ENCODE results near the gene ITPR1.
A peak's percentile ranks its signal among the peaks of the same experiment; 100 is the strongest.

Gene ITPR1

DNA sequence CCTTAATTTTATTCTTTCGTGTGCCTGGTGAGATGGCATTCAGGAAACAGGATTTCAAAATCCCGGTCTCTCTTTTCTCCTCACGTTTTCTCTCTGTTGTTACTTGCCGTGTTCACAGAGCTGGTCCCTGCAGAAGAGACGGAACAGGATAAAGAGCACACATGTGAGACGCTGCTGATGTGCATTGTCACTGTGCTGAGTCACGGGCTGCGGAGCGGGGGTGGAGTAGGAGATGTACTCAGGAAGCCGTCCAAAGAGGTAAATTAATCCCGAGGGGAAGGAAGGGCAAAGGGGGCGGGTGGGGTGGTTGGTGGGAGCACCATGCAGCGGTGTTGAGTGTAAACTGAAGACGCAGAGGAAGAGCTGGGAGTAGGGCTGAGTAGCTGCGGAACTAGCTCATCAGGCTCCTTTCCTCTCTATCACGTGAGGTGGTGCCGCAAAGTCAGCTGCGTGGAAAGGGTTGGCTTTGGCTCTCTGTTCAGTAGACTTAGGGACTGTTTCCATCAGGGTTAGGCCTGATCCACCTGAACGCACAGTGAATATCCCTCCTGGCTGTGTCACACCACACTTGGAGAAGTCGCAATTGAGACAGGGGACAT is 321.3 kb downstream of the ITPR1 start:
- DNase-seq (ENCODE audit: low read depth): peak; percentile 79

DNA sequence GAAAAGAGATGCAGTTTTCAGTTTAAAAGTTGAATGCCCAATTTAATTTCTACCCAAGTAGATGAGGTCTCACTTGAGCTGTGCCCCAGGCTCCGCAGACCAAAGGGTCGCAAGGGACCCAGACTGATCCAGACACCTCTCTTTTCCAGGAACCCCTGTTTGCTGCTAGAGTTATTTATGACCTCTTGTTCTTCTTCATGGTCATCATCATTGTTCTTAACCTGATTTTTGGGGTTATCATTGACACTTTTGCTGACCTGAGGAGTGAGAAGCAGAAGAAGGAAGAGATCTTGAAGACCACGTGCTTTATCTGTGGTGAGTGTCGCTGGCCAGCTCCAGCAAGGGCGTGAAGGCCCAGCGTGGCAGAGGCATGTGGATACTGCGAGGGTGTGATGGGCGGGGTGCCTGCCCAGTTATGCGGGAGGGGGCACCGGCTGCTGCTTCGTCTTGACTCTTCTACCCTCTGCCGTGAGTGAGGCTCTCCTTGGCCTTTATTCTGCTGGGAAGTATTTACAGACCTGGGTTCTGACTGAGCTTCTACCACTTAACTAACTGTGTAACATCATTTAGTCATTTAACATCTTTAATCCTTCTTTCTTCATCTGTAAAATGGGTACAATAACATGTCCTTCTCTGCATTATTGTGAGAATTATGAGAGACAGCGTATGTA is 321.9 kb downstream of the ITPR1 start:
- DNase-seq (ENCODE audit: low read depth): no peak

DNA sequence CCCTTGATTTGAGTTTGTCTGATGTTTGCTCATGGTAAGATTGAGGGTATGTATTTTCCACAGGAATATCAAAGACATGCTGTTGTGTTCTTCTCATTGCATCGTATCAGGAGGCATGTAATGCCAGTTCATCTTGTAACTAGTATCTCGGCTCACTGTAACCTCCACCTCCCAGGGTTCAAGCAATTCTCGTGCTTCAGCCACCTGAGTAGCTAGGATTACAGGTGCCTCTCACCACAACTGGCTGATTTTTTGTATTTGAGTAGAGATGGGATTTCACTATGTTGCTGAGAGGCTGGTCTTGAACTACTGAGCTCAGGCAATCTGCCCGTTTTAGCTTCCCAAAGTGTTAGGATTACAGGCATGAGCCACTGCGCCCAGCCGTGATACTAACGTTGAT is 323.2 kb downstream of the ITPR1 start:
- no peak for DNase-seq (ENCODE audit: low read depth)

DNA sequence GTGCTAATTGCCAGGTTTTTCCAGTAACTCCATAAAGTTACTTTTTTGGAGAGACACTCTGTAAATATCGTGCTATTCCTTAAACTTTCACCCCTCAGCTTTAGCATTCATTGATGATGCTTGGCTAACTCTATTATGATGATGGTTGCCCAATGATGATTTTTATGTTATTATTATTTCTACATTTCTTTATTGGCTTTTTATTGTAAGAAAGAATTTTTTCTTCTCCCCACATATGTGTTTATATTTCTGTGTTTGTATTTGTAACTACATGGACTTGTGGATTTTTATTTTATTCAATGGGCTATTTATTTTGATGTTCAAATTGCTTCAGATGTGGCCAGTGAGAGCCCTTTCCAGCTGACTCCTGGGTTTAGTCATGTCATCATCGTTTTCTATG is 323.6 kb downstream of the ITPR1 start:
- DNase-seq (ENCODE audit: low read depth): no peak

DNA sequence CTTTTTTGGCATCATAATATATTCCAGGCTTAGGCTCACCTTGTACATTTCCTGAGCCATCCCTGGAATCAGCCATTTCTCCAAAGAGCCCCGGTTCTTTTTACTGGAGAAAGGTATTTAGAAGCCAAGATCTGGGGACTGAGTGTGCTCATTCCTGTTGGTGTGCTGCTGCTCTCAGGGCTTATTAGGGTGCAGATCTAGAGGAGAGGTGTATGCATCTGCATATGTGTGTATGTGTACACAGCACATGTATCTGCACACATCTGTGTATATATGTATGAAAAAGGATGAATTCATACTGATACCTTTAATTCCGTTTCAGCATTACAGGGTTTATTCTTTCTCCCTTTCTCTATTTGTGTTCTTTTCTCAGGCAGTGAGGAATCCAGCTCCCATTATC is 324.0 kb downstream of the ITPR1 start:
- no peak for DNase-seq (ENCODE audit: low read depth)

DNA sequence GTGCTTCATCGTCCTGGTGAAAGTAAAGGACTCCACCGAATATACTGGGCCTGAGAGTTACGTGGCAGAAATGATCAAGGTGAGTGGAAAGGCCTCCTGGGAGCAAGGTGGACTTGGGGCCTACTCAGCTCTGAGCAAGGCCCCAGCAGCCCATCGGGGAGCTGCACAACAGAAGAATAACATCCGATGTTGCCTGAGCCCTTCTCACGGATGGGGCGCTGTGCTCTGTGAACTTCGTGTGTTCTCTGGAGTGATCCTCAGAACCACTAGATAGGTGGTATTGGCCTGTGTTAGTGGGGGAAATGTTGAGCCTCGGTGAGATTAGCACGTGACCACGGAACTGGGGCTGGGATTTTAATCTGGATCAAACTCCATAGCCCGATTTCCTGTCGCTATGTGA is 325.0 kb downstream of the ITPR1 start:
- DNase-seq (ENCODE audit: low read depth): no peak

DNA sequence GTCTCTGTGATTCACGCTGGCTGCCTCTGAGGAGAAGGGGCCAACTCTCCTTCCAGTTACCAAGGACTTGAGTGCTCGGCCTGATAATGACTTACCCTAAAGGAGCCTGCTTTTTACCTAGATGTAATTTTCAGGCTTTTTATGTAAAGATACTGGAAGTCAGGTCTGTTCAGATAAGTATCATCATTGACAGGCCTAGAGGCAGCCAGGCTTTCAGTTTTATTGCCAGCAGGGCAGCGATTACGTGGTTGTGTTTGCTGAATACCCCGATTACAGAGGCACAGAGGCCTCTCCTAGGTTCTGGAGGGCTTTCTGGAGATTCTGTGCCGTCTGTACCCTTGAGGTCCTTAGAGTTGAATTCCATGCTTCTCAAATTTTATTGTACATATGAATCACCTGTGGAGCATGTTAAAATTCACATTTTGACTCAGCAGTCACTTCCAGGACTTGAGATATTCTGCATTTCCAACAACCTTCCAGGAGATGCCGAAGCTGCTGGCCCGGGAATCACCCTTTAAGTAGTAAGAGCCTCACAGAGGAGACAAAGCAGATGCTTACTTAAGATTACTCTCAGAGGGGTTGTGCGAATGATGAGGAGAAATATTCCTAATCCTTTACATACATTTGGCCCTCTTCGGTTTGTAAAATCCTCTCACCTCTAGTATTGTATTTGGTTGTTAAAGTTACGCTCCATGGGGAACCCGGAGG is 326.0 kb downstream of the ITPR1 start:
- DNase-seq (ENCODE audit: low read depth): no peak

DNA sequence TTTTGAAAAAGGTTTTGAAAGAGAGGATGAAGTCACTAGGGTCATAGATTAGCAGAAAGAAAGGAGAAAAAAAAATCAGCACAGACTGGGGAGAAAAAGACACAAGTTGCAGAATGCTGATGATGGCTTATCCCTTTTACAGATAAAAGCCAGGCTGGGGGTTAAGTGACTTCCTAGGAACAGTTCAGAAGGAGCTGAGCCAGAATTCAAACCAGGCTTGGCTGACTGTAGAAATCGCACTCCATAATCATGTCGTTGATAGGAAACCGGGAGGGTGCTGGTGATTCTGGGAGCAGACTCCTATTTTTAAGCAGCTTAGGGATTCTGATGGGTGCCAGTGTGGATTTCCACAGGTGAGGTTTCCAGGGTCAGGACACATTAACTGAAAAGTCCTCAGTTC is 326.6 kb downstream of the ITPR1 start:
- no peak for DNase-seq (ENCODE audit: low read depth)

DNA sequence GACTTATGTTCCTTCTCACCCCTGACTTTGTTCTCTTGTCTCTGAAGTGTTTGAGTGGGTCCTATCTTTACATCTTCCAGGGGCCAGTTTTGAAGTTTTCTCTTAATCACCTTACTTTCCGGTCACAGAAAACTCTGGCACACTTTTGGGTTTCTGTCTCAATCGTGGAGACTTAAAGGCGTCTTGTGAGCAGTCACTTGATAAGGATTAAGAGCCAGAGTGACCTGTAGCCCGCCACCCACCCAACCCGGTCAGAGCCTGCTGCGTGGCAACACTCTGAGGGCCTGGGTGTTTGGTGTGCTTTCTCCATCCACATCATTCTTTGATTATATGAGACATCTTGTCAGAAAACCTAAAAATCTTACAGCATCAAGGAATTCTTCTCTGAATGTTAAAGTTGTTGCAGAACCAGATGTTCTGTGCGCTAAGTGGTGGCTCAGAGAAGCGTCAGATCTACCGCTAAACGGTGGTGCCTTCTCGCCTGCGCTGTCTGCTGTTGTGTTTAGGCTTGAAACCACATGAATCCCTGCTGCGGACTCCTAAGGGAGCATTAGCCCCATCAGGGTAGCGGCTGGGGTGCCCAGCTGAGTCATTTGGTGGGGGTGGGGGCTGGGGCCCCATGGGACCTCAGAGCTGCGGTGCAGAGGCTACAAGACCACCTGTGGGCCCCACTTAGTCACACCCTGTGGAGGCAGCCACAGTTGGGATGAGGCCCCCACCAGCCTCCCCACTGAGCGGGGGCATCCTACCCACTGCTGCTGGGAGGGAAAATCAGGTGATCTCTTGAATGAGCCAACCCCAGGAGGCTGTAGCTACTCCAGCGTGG is 327.4 kb downstream of the ITPR1 start:
- DNase-seq (ENCODE audit: low read depth): no peak

DNA sequence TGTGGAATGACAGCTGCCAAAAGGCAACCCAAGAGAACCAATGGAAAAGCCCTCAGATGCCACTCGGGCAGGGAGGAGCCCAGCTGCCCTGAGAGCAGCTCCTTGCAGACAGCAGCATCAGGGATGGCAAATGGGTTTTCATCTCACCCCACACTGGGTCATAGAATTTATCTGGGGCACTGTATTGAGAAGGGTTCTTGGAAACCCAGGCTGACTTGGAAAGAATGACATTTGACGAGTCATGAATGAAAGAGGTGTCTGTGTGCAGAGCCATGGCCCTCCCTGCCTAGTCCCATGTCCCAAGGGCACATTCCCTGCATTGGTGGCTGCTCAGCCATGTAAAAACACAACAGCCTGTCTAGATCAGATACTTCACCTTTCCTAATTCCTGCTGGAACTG is 328.2 kb downstream of the ITPR1 start:
- DNase-seq (ENCODE audit: low read depth): no peak

DNA sequence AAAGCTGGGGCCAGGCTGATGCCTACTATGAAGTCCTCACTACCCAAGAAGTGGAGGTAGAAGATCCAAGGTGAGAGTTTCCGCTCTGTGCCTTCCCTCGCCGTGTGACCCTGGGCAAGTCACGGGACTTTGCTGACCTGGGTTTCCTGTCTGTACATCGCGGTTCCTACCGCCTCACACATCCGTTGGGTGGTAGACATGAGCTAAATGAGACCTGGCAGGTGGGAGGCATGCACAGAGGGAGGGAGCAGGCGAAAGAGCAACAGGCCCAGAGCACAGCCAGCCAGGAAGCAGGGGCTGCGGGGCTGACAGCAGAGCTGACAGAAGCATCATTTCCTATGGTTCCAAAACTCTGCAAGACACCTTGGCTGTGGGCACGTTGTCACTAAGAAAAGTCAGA is 328.8 kb downstream of the ITPR1 start:
- DNase-seq (ENCODE audit: low read depth): no peak

DNA sequence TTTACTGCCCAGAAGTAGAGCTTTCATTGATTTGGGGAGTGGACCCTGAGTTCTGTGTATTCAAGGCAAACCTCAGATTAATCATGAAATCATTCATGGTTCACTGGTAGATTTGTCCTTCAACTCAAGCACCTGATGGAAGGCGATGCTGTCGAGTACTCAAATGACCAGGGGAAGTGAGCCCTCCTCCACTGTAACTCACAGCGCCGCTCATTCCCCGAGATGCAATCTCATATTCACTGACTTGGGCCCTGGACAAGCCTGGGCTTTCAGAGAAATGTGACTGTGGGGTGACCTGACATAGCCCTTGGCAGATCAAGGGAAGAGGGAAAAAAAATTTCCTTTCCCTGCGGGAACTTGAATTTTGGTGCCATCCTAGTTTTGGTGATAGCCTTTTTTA is 329.4 kb downstream of the ITPR1 start:
- DNase-seq (ENCODE audit: low read depth): no peak

DNA sequence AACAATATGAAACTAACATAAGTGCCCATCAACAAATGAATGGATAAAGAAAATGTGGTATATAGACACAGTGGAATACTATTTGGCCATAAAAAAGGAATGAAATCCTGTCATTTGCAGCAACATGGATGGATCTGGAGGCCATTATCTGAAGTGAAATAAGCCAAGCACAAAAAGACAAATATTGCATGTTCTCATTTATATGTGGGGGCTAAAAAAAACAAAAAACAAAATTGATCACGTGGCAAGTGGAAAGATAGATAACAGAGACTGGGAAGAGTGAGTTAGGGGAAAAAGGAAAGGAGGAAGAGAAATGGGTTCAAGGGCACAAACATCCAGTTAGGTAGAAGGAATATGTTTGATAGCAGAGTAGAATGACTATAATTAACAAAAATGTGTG is 330.2 kb downstream of the ITPR1 start:
- DNase-seq (ENCODE audit: low read depth): no peak

DNA sequence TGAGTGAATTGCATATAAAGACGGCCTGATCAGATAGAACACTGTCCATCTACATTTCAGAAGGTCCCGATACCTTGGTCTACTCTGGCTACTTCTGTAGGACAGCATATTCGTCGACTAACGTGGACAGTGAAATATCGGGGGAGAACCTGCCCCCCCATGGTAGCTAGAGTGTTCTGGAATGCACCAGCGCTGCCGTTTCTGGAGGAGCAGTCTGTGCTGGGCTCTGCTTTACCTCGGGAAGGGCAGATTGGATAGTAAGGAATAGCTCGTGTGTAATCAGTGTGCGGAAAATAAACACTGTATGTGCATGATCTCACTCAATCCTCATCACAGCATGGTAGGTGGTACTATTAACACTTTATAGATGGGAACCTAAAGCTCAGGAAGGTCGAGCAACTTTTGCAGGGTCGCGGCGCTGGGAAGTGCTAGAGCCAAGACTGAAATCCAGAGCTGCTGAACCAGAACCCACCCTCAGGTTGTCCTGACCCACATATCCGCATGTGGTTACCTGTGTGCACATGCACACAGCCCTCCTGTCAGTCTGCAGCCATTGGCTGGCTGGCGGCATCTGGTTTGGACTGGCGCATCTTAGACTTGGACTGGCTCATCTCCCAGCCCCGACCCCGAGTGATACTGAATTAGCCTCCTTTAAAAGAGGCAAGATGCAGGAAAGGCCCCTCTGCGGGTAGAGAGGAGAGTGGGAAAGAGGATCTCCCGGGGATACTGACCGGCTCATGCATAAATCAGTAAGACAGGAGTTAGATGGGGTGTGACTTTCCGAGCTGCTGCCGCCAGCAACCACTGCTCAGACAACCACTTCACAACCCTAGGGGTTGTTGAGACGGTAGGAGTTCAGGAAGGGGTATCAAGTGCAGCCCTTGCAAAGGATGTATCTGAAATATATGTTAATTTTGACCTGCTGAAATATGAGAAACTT is 331.1 kb downstream of the ITPR1 start:
- DNase-seq (ENCODE audit: low read depth): no peak

DNA sequence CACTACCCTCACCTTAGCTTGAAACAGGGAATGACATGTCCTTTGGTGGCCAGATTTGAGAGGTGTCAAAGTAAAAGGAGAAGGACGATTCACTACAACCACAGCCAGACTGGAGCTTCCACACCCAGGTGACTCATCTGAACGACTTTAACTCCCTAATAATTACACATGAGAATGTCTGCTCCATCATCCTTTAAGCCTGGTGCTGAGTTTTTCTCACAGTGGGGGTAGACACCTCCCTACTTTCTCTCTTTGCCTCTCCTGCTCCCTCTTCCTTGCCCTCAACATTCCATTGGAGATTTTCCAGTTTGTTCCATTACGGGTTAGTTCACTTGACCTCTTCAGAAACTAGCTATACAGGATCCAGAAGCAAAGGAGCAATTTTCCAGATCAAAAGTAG is 331.8 kb downstream of the ITPR1 start:
- DNase-seq (ENCODE audit: low read depth): peak; percentile 78

DNA sequence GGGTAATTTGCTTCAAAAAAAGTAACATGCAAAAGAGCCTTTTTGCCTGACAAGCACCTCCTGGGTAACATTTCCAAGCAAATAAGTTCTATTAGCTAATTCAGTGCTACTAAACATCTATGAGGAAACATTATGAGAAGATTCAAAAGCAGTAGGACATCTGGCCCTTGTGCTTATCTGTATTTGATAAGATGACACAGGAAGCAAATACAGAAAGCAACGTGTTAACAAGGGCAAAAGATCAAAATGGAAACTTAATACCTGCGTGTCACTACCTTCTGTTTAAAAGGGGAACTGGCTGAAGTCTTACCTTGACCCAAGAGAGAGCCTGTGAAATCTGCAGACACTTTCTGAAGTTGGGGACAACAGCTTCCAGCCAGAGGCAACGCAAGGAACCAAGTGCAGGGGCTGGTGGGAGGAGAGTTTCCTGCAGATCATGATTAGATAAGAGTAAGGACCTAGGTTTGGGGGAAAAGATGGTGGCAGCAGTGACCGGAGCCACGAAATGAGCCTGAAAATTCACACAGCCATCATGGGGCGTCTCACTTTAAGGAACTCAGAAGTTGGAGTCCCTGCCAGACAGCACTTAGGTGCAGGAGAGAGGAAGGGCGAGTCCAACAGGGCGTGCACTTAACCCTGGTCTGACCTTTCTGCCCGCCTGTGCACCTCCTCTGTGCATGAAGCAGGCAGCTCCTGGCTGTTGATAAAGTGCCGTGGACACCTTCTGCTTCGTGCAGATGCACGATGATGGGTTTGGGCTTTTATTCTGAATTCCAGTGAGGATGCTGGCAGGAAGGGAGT is 332.5 kb downstream of the ITPR1 start:
- no peak for DNase-seq (ENCODE audit: low read depth)

DNA sequence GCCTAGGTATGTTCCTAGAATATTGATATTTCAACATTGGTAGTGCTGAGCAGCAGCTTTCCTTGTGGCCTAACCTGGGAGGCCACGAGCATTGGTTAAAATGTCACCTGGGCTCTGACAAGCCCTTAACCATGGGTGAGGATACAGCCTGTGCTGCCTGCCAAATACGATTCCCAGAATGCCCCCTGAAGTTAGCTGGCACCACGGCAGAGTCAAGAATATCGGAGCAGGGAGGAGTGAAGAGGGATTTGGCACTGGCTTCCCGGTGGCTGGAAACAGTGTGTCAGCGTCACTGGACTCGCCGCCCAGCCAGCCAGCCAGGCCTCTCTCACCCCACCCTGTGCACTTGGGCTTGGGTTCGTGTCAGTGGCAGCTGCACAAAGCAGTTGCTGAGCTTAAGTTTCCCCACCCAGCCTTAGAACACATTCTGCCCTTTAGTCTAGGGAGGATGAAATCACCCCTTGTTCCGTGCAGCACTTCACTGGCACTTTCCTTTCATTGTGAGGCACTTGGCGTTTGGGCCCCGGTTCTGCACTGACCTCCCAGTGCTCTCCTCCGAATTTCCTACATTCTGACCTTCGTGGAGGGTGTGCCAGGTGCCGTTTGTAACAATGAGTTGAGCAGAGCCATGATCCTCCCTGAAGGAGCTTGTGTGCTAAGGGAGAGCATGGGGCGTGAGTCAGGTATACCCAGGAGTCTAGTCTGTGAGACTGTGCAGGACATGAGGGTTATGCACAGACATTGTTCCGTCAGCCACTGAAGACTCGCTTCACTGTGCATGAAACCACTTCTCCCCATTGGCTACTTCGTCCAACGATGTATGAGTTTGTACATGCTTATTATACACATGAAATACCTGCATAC is 333.3 kb downstream of the ITPR1 start:
- DNase-seq (ENCODE audit: low read depth): no peak

DNA sequence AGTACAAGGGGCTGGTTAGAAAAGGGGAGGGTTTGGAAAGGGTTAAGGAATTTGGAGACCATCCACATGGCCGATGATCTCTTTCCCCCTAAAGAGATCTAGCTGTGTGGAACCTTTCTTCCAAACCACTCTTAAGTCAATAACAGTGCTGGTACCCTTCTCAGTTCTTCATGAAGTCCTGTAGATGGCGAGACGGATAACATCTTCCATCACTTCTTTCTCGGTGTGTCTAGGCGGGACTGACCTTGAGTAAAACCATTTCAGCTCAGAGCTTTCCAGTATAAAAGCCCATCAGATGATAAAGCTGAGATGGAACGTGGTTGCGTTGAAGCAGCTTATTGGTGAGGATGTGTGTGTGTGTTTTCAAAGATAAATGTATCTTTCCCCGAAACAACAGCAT is 334.6 kb downstream of the ITPR1 start:
- DNase-seq (ENCODE audit: low read depth): no peak

DNA sequence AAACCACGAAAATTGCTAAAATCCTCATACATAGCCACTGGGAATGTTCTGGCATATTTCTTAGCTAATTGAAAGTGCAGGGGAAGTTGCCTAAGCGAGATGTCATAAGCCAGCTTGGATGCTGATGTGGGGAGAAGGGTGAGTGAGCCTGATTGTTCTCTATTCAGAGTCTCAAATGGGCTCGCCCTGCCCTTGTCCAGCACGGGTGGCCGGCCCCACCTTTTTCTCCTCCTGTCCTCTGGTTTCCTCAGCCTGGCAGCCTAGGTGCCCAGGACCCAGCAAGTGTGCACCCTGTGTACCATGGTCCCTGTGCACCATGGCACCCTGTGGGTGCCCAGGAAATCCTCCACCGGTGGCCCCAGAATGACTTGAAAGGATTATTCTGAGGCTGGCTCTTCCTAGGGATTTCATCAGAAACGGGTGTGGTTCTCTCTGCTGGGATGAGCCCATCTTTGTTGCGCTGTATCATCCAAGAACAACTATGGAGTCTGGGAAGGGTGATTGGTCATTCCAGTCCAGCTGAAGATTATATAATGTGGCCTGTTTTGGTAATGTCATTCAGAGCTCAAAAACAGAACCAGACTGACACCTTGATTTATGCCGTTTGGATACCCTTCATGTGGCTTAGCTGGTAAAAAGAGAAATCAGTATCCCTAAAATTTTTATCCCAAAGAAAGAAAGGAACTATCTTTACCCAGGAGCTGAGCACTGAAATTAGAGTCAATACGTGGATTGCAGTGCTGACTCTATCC is 335.3 kb downstream of the ITPR1 start:
- DNase-seq (ENCODE audit: low read depth): peak; percentile 73
